BE2C (cell line): Measurements from ENCODE around the gene SSRP1.

Experiments
- DNase-seq: peaks from one replicate; pipeline ENCODE4 v3.0.0-alpha.2; 2020
- H3K27me3 ChIP-seq: fragments of 250-450 bp; sonication (Bioruptor Pico); 2 replicates; pipeline ENCODE4 v1.5.1; 2020; ENCODE audit warnings: mild to moderate bottlenecking
- H3K36me3 ChIP-seq: fragments of 250-450 bp; sonication (Bioruptor Pico); 2 replicates; pipeline ENCODE4 v1.5.1; 2020; ENCODE audit warnings: mild to moderate bottlenecking
- H3K4me1 ChIP-seq: fragments of 250-450 bp; sonication (Bioruptor Pico); 2 replicates; pipeline ENCODE4 v1.5.1; 2020
- H3K4me3 ChIP-seq: 2 replicates; pipeline ENCODE4 v1.5.1; 2011; ENCODE audit warnings: low read depth, low read length
- H3K9me3 ChIP-seq: fragments of 250-450 bp; sonication (Bioruptor Pico); 2 replicates; pipeline ENCODE4 v1.5.1; 2020
- TF ChIP-seq, protein P1 (sequence below): IDR thresholded peaks from 2 replicates; pipeline ENCODE4 v1.5.1; 2012; ENCODE audit warnings: mild to moderate bottlenecking, low read depth, low read length

SSRP1 gene

DNA sequence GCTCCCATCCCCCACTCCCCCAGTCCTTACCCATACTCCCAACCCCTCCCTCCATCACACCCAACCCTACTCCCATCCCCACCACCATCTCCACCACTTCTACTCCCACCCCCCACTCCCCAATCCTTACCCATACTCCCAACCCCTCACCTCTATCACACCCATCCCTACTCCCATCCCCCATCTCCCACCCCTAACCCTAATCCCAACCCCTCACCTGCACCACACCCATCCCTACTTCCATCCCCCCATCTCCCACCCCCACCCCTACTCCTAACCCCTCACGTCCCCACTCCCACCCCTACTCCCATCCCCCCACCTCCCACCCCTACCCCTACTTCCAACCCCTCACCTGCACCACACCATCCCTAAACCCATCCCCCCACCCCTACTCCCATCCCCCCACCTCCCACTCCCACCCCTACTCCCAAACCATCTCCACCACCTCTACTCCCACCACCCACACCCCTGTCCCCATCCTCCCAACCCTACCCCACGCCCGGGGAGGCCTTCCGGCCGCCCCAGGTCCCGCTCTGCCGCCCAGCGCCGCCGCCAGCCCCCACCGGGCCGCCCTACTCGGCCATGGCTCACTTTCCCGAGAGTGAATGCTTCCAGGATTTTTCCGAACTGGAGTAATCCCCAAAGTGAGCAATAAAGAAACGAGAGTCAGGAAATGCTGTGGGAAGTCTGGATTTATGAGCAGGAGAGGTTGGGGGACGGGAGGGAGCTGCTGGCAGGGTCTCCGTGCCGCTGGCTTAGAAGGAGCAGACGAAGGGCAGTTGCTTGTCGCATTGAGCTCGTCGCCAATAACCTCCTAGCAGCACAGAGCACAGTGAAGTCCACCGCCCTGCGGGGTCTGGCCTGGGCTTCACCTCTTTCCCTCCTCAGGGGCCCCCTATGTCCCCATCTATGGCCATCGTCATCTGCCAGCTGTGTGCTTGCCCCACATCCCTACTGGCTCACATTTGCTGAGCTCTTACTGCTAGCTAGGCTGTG, 40.7 kb upstream of the SSRP1 start:
- DNase-seq = no peak
- TF ChIP-seq, protein P1, sequence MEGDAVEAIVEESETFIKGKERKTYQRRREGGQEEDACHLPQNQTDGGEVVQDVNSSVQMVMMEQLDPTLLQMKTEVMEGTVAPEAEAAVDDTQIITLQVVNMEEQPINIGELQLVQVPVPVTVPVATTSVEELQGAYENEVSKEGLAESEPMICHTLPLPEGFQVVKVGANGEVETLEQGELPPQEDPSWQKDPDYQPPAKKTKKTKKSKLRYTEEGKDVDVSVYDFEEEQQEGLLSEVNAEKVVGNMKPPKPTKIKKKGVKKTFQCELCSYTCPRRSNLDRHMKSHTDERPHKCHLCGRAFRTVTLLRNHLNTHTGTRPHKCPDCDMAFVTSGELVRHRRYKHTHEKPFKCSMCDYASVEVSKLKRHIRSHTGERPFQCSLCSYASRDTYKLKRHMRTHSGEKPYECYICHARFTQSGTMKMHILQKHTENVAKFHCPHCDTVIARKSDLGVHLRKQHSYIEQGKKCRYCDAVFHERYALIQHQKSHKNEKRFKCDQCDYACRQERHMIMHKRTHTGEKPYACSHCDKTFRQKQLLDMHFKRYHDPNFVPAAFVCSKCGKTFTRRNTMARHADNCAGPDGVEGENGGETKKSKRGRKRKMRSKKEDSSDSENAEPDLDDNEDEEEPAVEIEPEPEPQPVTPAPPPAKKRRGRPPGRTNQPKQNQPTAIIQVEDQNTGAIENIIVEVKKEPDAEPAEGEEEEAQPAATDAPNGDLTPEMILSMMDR = no peak
- Histone ChIP-seq H3K36me3 (no peaks in the 10 kb centered on the region), H3K27me3 (no peaks in the 10 kb centered on the region), H3K4me3 (no peak overlapping the region), H3K4me1 (no peaks in the 10 kb centered on the region), H3K9me3 (no peaks in the 10 kb centered on the region)

DNA sequence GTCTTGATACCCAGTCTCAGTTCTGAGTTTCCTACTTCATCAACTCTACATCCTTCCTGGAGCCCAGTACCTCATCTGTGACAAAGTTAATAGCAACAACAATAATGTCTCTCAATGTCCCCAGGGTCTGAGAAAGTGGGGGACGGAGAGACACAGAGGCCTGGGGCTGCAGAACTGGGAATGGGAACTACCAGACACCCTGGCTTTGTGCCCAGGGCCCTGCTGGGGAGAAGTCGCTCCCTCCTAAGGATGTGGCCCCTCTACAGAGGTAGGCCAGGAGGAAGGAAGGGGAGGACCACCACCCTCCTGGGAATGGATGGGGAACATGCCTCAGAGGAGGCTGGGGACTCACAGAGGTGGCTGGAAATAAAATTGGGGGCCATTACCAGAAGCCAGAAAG, 39.8 kb upstream of the SSRP1 start:
- Histone ChIP-seq H3K9me3 (no peaks in the 10 kb centered on the region), H3K27me3 (no peaks in the 10 kb centered on the region), H3K36me3 (no peaks in the 10 kb centered on the region), H3K4me3 (no peak overlapping the region), H3K4me1 (no peaks in the 10 kb centered on the region)
- peak; percentile 19 for DNase-seq
- TF ChIP-seq, protein P1 = no peak

DNA sequence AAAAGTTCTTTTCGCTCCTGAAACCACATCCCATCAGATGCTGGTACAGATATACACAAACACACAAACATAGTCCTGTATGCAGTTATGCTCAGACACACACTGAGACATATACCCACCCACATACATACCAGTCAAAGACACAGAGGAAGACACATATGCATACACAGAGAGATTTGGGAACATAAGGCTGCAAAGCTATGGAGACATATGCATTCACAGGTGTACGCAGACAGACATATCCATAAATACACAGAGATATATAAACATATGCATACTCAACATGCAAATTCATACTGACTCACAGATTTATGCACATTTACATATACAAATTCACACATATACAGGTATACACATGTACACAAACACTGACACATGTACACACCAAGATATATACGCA, 39.3 kb upstream of the SSRP1 start:
- no peak for DNase-seq
- H3K4me1 ChIP-seq = no peaks in the 10 kb centered on the region
- no peaks in the 10 kb centered on the region for H3K27me3 ChIP-seq
- H3K36me3 ChIP-seq = no peaks in the 10 kb centered on the region
- no peaks in the 10 kb centered on the region for H3K9me3 ChIP-seq
- TF ChIP-seq, protein P1 = no peak
- H3K4me3 ChIP-seq = no peak overlapping the region

DNA sequence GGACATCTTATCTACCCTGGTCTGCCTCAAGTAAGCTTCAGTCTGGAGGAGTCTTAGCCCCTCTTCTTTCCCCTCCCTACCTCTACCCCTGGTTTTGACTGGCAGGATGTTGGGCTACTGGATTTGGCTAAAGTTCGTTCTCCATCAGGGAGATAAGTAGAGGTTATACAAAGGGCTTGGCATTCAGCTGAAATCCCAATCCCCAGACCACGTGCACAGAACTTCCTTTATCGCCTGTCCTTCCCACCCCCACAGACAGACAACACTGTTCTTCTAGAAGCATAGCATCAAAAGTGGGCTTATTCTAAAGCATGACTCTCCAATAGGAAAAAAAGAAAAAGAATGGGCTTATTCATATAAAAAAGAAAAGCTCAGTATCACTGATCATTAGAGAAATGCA, 37.5 kb upstream of the SSRP1 start:
- TF ChIP-seq, protein P1 = no peak
- no peaks in the 10 kb centered on the region for H3K9me3 ChIP-seq

GRCh38 chr11:57370941-57371340, 35.2 kb upstream of the SSRP1 start:
- H3K4me1 ChIP-seq = no peaks in the 10 kb centered on the region
- H3K27me3 ChIP-seq = no peaks in the 10 kb centered on the region
- TF ChIP-seq, protein P1 = no peak
- no peak for DNase-seq
- no peaks in the 10 kb centered on the region for H3K9me3 ChIP-seq
- no peaks in the 10 kb centered on the region for H3K36me3 ChIP-seq
- H3K4me3 ChIP-seq = no peak overlapping the region

More for the DNA sequence above, 37.5 kb upstream of the SSRP1 start:
- DNase-seq = no peak
- no peaks in the 10 kb centered on the region for H3K27me3 ChIP-seq
- no peak overlapping the region for H3K4me3 ChIP-seq
- H3K36me3 ChIP-seq = no peaks in the 10 kb centered on the region
- H3K4me1 ChIP-seq = no peaks in the 10 kb centered on the region

- TF ChIP-seq, protein P1 = no peak
- no peaks in the 10 kb centered on the region for H3K36me3 ChIP-seq
- H3K4me1 ChIP-seq = no peaks in the 10 kb centered on the region
- DNase-seq = no peak
- no peaks in the 10 kb centered on the region for H3K9me3 ChIP-seq
- H3K4me3 ChIP-seq = no peak overlapping the region
- no peaks in the 10 kb centered on the region for H3K27me3 ChIP-seq
Measured at GRCh38 chr11:57370251-57370650, 34.6 kb upstream of the SSRP1 start.
